Activated CD4-positive, CD25-positive, alpha-beta regulatory T cell (primary cell): Measurements from ENCODE around the gene POLE2.
"Not testable (repeated sequence)": the region's sequence is repeated elsewhere in the genome, so short reads cannot be mapped to it uniquely, and the experiment has no call there.

Source experiments
- DNase-seq, 4 experiments: peaks; one replicate each; lab custom pipeline; 2025; lab: John Stamatoyannopoulos, UW

The POLE2 gene

GRCh38 chr14:49659526-49660455 lies 28.2 kb downstream of the POLE2 start:
- DNase-seq, result no peak

GRCh38 chr14:49657500-49657899 lies 30.5 kb downstream of the POLE2 start:
- DNase-seq, result not testable (repeated sequence)

GRCh38 chr14:49654511-49654910 lies 33.5 kb downstream of the POLE2 start:
- no peak for DNase-seq

GRCh38 chr14:49653508-49653907 lies 34.5 kb downstream of the POLE2 start:
- no peak for DNase-seq

GRCh38 chr14:49642163-49642562 lies 45.9 kb downstream of the POLE2 start:
- DNase-seq, result no peak

- DNase-seq, result no peak
Observed at GRCh38 chr14:49641697-49642129, 46.3 kb downstream of the POLE2 start.

- DNase-seq, result no peak
Observed at GRCh38 chr14:49640540-49641417, 47.2 kb downstream of the POLE2 start.

GRCh38 chr14:49637534-49638078 lies 50.4 kb downstream of the POLE2 start:
- no peak for DNase-seq

GRCh38 chr14:49636866-49637265 lies 51.1 kb downstream of the POLE2 start:
- DNase-seq, result no peak

- peak; percentile 28 to 47 (median 40) for DNase-seq
Observed at GRCh38 chr14:49634547-49635334, 53.3 kb downstream of the POLE2 start, which contains the start of gene DNAAF2. Gene DNAAF2, minus strand, starts transcription at chr14:49635244. Its CDS starts 95 bp downstream, at chr14:49635149.

GRCh38 chr14:49633640-49634546 lies 54.1 kb downstream of the POLE2 start:
- DNase-seq, result peak; percentile 88 to 94 (median 91)

- DNase-seq, result no peak
Observed at GRCh38 chr14:49623941-49624839, 63.8 kb downstream of the POLE2 start.

- DNase-seq, result no peak
Observed at GRCh38 chr14:49623387-49623786, 64.6 kb downstream of the POLE2 start.

- DNase-seq, result no peak
Observed at GRCh38 chr14:49622022-49622607, 65.9 kb downstream of the POLE2 start.

GRCh38 chr14:49621114-49621881 lies 66.7 kb downstream of the POLE2 start:
- peak; percentile 38 to 65 (median 53) for DNase-seq

GRCh38 chr14:49620182-49621113 lies 67.6 kb downstream of the POLE2 start, which contains the start of the genes MGAT2 and RPL36AL:
Gene MGAT2, plus strand, starts transcription at chr14:49620799. Its CDS starts 470 bp downstream, at chr14:49621269.
Gene RPL36AL, minus strand, starts transcription at chr14:49620626. Its CDS starts 1,522 bp downstream, at chr14:49619104.
- DNase-seq, result peak; percentile 82 to 86 (median 85)

- DNase-seq, result no peak
Observed at GRCh38 chr14:49619730-49620129, 68.3 kb downstream of the POLE2 start.
